ENCODE data around the gene DEGS1.

Gene DEGS1

GRCh38 chr1:224157316-224157715 lies 25.7 kb upstream of the DEGS1 start:
- Histone ChIP-seq H3K4me3 (ENCODE audit: insufficient read length, low read depth) (no peak overlapping the region), H3K9me3 (ENCODE audit: insufficient read depth, low read length) (no peaks in the 10 kb centered on the region), H3K9ac (ENCODE audit: insufficient read length, low read depth) (no peak overlapping the region), H3K27me3 (ENCODE audit: insufficient read depth, insufficient read length) (no peaks in the 10 kb centered on the region), H3K4me1 (ENCODE audit: insufficient read depth, insufficient read length) (no peaks in the 10 kb centered on the region), H3K36me3 (ENCODE audit: insufficient read depth, insufficient read length, low read length) (peaks cover 67% of the 10 kb centered on the region)
- no peak for TF ChIP-seq SUZ12 (IDR thresholded peaks at IDR 0.05; ENCODE audit: extremely low read depth, insufficient read depth, insufficient read length)
- TF ChIP-seq YY1 (IDR thresholded peaks at IDR 0.05; ENCODE audit: insufficient read depth, insufficient read length): no peak
- TF ChIP-seq ZNF274 (IDR thresholded peaks at IDR 0.05; ENCODE audit: low read depth, low read length): no peak
- DNase-seq (ENCODE audit: low read depth, low spot score): no peak

- Histone ChIP-seq H3K36me3 (ENCODE audit: insufficient read depth, insufficient read length, low read length) (peaks cover 49% of the 10 kb centered on the region), H3K27me3 (ENCODE audit: insufficient read depth, insufficient read length) (no peaks in the 10 kb centered on the region), H3K9me3 (ENCODE audit: insufficient read depth, low read length) (no peaks in the 10 kb centered on the region), H3K9ac (ENCODE audit: insufficient read length, low read depth) (no peak overlapping the region), H3K4me1 (ENCODE audit: insufficient read depth, insufficient read length) (no peaks in the 10 kb centered on the region), H3K4me3 (ENCODE audit: insufficient read length, low read depth) (no peak overlapping the region)
- no peak for TF ChIP-seq YY1 (IDR thresholded peaks at IDR 0.05; ENCODE audit: insufficient read depth, insufficient read length)
- no peak for TF ChIP-seq ZNF274 (IDR thresholded peaks at IDR 0.05; ENCODE audit: low read depth, low read length)
- no peak for TF ChIP-seq SUZ12 (IDR thresholded peaks at IDR 0.05; ENCODE audit: extremely low read depth, insufficient read depth, insufficient read length)
- no peak for DNase-seq (ENCODE audit: low read depth, low spot score)
These were observed 23.5 kb upstream of the DEGS1 start for GRCh38 chr1:224159541-224159940.

- peaks cover 49% of the 10 kb centered on the region for H3K36me3 ChIP-seq (ENCODE audit: insufficient read depth, insufficient read length, low read length)
These were observed 22.8 kb upstream of the DEGS1 start for GRCh38 chr1:224160171-224160682.

GRCh38 chr1:224162768-224163167 lies 20.3 kb upstream of the DEGS1 start:
- no peak overlapping the region for H3K9ac ChIP-seq (ENCODE audit: insufficient read length, low read depth)
- TF ChIP-seq SUZ12 (IDR thresholded peaks at IDR 0.05; ENCODE audit: extremely low read depth, insufficient read depth, insufficient read length) (no peak), YY1 (IDR thresholded peaks at IDR 0.05; ENCODE audit: insufficient read depth, insufficient read length) (no peak), ZNF274 (IDR thresholded peaks at IDR 0.05; ENCODE audit: low read depth, low read length) (no peak)
- no peak for DNase-seq (ENCODE audit: low read depth, low spot score)
- H3K4me1 ChIP-seq (ENCODE audit: insufficient read depth, insufficient read length): no peaks in the 10 kb centered on the region
- peaks cover 25% of the 10 kb centered on the region for H3K36me3 ChIP-seq (ENCODE audit: insufficient read depth, insufficient read length, low read length)
- H3K4me3 ChIP-seq (ENCODE audit: insufficient read length, low read depth): no peak overlapping the region
- H3K27me3 ChIP-seq (ENCODE audit: insufficient read depth, insufficient read length): no peaks in the 10 kb centered on the region
- H3K9me3 ChIP-seq (ENCODE audit: insufficient read depth, low read length): no peaks in the 10 kb centered on the region

More at GRCh38 chr1:224160171-224160682, 22.8 kb upstream of the DEGS1 start:
- no peak for TF ChIP-seq YY1 (IDR thresholded peaks at IDR 0.05; ENCODE audit: insufficient read depth, insufficient read length)
- no peak for TF ChIP-seq SUZ12 (IDR thresholded peaks at IDR 0.05; ENCODE audit: extremely low read depth, insufficient read depth, insufficient read length)
- no peak for TF ChIP-seq ZNF274 (IDR thresholded peaks at IDR 0.05; ENCODE audit: low read depth, low read length)
- no peaks in the 10 kb centered on the region for H3K9me3 ChIP-seq (ENCODE audit: insufficient read depth, low read length)
- no peak overlapping the region for H3K9ac ChIP-seq (ENCODE audit: insufficient read length, low read depth)
- DNase-seq (ENCODE audit: low read depth, low spot score): no peak
- H3K27me3 ChIP-seq (ENCODE audit: insufficient read depth, insufficient read length): no peaks in the 10 kb centered on the region
- H3K4me1 ChIP-seq (ENCODE audit: insufficient read depth, insufficient read length): no peaks in the 10 kb centered on the region
- H3K4me3 ChIP-seq (ENCODE audit: insufficient read length, low read depth): no peak overlapping the region

GRCh38 chr1:224163311-224163710 lies 19.7 kb upstream of the DEGS1 start:
- Histone ChIP-seq H3K9ac (ENCODE audit: insufficient read length, low read depth) (no peak overlapping the region), H3K9me3 (ENCODE audit: insufficient read depth, low read length) (no peaks in the 10 kb centered on the region), H3K27me3 (ENCODE audit: insufficient read depth, insufficient read length) (no peaks in the 10 kb centered on the region), H3K36me3 (ENCODE audit: insufficient read depth, insufficient read length, low read length) (peaks cover 20% of the 10 kb centered on the region), H3K4me1 (ENCODE audit: insufficient read depth, insufficient read length) (no peaks in the 10 kb centered on the region), H3K4me3 (ENCODE audit: insufficient read length, low read depth) (no peak overlapping the region)
- DNase-seq (ENCODE audit: low read depth, low spot score): no peak
- TF ChIP-seq YY1 (IDR thresholded peaks at IDR 0.05; ENCODE audit: insufficient read depth, insufficient read length) (no peak), SUZ12 (IDR thresholded peaks at IDR 0.05; ENCODE audit: extremely low read depth, insufficient read depth, insufficient read length) (no peak), ZNF274 (IDR thresholded peaks at IDR 0.05; ENCODE audit: low read depth, low read length) (no peak)

- H3K9ac ChIP-seq (ENCODE audit: insufficient read length, low read depth): no peak overlapping the region
- peaks cover 2% of the 10 kb centered on the region for H3K4me1 ChIP-seq (ENCODE audit: insufficient read depth, insufficient read length)
- H3K27me3 ChIP-seq (ENCODE audit: insufficient read depth, insufficient read length): no peaks in the 10 kb centered on the region
- no peak for TF ChIP-seq SUZ12 (IDR thresholded peaks at IDR 0.05; ENCODE audit: extremely low read depth, insufficient read depth, insufficient read length)
- no peak for TF ChIP-seq ZNF274 (IDR thresholded peaks at IDR 0.05; ENCODE audit: low read depth, low read length)
- no peak for TF ChIP-seq YY1 (IDR thresholded peaks at IDR 0.05; ENCODE audit: insufficient read depth, insufficient read length)
- H3K9me3 ChIP-seq (ENCODE audit: insufficient read depth, low read length): no peaks in the 10 kb centered on the region; the same call in 1 of the 2 replicates
- H3K36me3 ChIP-seq (ENCODE audit: insufficient read depth, insufficient read length, low read length): no peaks in the 10 kb centered on the region
- no peak for DNase-seq (ENCODE audit: low read depth, low spot score)
- H3K4me3 ChIP-seq (ENCODE audit: insufficient read length, low read depth): no peak overlapping the region
These were observed 14.1 kb upstream of the DEGS1 start for GRCh38 chr1:224168859-224169380.

GRCh38 chr1:224169718-224170270 lies 13.2 kb upstream of the DEGS1 start:
- TF ChIP-seq YY1 (IDR thresholded peaks at IDR 0.05; ENCODE audit: insufficient read depth, insufficient read length) (no peak), ZNF274 (IDR thresholded peaks at IDR 0.05; ENCODE audit: low read depth, low read length) (no peak), SUZ12 (IDR thresholded peaks at IDR 0.05; ENCODE audit: extremely low read depth, insufficient read depth, insufficient read length) (no peak)
- Histone ChIP-seq H3K9me3 (ENCODE audit: insufficient read depth, low read length) (no peaks in the 10 kb centered on the region; the same call in 1 of the 2 replicates), H3K27me3 (ENCODE audit: insufficient read depth, insufficient read length) (no peaks in the 10 kb centered on the region), H3K36me3 (ENCODE audit: insufficient read depth, insufficient read length, low read length) (no peaks in the 10 kb centered on the region), H3K9ac (ENCODE audit: insufficient read length, low read depth) (no peak overlapping the region), H3K4me1 (ENCODE audit: insufficient read depth, insufficient read length) (peaks cover 2% of the 10 kb centered on the region), H3K4me3 (ENCODE audit: insufficient read length, low read depth) (no peak overlapping the region)
- DNase-seq (ENCODE audit: low read depth, low spot score): no peak

Data from NT2/D1 (cell line).